GM19463 (cell line): ENCODE measurements around the gene TM9SF3.

ENCODE experiments used
- ATAC-seq: cut with Tn5 transposase; IDR thresholded peaks from one replicate; pipeline ENCODE4 v1.9.1; 2021; ENCODE audit warnings: mild to moderate bottlenecking, moderate library complexity; ENCODE audit not compliant: unreplicated experiment

The TM9SF3 gene

DNA sequence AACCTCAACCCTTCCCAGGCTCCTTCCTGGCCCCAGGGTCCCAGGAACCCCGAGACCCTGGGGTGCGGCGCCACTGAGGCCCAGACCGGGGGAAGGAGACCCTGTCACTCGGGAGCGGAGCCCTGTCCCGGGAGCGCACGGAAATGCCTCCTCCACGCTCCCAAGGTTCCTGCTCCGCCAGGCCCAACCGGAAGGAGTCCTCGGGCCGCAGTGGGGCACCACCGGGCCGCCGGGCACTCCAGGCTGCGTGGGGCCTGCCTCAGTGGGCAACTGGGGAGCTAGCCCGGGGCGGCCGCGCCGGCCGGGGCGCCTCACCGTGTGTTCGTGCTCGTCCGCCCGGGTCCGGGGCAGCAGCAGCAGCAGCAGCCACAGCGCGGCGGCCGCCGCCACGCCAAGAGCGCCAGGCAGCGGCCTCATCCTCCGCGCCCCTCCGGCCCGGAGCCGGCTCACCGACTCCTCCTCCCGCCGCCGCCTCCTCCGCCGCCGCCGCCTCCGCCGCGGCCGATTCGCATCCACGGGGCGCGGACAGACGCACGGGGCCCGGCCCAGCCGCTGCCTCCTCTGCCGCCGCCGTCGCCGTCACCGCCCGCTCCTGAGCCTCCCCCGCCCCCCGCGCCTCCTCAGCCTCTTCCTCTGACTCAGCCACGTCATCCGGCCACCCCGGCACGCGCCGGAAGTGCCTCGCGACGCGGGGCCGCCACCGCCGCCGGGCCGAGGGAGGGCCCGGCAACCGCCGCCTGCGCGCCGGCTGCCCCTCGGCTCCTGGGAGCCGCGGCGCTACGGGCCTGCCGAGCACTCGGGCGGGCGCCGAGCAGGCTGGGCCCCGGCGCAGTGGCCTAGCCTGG lies at the start of gene TM9SF3:
TM9SF3 (minus strand) TSS at position 594 of the 845 bp plus-strand sequence; CDS start at position 417, 177 bp downstream.
- ATAC-seq = peak; percentile 66

DNA sequence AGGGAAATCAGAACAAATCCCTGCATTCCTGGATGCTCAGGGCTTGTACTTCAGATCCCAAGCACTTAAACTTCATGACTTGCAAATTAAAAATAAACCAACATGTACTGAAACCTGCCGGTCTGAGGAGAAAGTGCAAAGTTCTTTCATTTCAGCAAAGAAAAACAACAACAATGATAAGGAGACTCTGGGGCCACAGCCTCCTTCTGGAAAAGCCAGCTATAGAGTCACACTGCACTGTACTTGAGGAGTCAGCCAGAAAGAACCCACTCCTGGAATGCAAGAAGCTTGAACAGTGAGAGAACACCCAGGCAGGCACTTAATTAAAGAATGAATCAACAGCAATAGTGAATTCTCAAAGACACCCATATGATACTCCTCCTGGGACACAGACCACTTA lies 49.7 kb upstream of the TM9SF3 start:
- ATAC-seq = no peak

DNA sequence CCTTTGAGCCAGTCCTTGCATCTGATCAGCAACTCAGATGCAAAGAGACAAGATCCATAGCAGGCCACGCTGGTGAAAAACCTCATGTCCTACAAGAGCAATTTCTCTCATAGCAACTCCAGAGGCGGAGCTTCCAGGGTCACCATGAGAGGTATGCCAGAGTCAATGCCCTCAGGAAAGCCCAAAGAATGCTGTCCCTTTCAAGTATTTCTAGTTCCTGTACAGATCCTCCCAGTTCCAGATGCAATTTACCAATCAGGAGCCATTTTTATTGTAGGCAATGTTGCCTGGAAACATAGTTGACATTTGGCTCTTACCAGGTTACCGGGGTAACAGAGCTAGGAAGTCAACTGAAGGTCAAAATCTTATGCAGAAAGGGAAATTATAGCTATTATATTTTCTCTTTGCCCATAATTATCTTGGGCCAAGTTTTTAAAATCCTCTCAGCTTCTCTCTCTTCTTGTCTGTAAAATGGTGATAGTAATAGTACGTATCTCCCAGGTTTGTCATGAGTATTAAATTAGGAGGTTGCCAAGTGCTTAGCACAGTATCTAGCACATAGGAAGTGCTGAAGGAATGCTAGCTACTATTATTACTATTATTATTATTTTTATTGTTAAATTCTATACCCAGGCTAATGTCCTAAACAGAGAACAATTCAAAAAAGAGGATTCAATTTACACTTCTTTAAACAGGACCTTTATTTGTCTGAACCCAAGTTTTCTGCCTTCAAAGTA lies 46.3 kb upstream of the TM9SF3 start:
- no peak for ATAC-seq

DNA sequence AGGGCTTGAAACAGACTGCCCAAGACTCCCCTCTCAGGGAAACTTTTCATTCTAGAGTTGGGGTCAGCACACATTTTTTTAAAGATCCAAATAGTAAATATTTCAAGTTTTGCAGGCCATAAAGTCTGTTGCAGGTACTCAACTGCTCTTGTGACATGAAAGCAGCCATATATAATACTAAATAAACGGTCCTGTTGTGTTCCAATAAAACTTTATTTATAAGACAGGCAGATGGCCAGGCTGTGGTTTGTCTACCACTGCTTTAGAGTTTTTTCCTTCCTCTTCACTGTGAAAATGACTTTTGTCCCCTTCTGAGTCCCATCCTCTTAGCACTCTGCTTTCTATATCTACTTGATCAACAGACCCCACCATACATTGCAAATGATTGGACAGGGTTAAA lies 40.5 kb upstream of the TM9SF3 start:
- ATAC-seq = no peak

DNA sequence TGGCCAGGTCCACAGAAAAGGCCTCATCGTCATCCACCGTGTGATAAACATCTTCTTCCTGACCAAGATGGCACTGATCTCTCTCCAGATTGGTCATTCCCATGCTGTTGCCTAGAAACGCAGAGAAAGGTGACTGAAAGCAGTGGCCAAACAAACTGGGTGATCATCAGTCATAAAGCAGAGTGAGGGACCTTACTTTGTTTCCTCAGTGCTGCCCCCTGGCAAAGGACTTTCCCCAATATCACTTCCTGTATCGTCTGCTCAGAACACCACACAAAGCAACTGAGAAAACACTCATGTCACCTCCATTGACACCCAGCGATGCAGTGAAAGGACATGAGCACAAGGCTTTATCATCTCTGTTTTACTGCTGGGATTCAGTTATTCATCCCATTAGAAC lies 40.0 kb upstream of the TM9SF3 start:
- ATAC-seq = no peak

DNA sequence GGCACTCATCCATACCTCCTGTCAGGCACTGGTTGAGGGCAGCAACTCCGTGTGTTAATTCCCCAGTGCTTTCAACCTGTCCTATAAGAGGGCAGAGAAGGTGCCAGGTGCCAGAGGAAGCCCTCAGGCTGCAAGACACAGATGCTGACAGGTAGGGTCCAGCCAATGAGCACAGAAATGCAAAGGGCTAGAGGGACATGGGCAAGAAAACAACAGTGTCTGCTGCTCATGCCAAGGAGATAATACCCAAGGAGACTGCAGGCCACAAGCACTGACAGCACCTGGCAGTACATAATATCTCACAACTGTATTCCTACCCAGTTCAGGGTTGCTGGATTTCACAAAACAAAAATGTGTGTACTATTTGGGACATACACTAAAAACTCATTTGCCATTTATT lies 38.4 kb upstream of the TM9SF3 start:
- no peak for ATAC-seq

DNA sequence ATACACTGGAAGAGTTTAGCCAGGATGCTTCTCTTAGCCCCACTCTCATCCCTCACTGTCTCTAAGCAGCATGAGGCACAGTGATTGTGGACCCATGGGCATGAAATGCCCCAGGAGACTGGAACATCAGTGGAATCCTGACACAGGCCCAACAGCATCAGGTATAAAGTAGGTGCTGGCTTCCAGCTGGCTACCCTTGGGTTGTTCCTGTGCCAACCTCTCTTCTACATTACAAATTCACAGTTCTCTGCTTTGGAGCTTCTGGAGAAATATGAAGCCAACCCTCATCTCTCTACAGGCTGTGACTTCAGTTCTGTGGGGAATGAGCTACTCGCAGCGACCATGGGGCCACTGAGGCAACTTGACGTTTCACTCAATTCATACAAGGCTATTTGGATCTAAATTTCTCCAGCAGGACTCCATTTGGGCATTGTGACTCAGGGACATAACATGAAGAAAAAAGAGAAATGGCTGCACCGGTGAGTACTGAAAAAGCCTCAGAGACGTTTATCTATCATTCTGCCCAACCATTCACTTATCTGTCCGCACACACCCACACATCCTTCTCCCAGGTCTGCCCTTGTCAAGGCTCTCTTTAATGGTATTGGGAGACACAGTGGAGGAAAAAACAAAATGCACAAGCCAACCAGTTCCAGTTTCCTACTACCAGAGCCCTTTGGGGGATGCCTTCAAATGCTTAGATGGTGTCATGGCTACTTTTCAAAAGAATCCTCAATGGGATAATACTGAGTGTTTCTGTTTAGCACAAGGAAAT lies 35.4 kb upstream of the TM9SF3 start:
- ATAC-seq = no peak

DNA sequence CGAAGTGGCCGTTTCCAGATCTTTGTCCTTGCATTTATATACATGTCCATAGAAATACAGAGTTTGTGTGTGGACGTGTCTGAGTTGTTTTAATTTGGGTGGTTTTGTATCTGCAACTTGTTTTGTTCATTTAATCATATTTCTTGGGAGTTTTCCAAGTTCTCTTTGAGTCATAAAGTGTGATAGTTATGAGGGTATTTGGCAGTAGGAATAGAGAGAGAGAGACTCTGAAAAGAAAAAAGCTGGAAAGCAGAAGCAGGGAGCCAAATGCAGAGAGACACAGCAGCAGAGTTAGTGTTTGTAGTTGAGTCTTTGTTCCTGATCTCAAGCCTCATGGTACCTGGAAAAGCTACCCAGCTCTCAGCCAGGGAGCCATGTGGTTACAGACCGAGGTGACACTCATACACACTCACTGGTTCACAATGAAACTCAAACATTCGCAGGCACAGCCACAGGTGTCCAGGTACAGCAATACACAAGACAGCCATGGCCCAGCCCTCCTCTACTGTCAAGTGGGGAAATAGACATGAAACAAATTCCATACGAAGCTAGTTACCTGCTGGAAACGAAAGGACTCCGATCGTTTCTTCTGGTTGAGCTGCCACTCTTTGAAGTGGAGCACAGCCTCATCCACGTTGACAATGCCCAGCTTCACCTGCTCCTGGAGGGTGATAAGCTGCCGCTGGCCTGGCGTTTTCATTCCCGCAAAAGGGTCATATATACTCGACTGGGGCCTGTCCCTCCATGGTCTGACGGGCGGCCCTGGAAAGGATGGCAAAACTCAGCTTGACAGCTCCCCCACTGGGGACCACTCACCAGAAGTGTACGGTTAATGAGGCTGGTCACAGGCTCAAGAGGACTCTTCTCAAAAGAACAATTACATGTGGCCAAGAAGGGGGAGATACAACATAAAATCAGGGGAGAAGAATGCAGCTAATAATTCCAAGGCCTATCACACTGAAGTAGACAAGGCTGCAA lies 33.3 kb upstream of the TM9SF3 start:
- no peak for ATAC-seq

DNA sequence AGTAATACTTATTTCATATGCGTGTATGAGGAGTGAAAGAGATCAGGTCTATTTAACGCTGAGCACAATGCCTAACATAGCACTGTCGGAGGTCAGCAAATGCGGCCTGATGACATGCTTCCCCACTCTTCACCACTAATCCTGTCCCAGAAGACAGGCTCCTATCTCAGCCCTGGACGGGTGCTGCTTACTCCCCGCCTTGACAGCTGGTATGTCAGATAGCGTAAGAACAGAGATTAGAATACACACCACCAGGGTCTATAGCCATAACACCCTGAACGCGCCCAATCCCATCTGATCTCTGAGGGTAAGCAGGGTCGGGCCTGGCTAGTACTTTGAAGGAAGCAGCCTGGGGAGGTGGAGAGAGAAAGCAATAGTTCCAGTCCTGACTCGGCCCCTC lies 32.3 kb upstream of the TM9SF3 start:
- ATAC-seq = no peak

DNA sequence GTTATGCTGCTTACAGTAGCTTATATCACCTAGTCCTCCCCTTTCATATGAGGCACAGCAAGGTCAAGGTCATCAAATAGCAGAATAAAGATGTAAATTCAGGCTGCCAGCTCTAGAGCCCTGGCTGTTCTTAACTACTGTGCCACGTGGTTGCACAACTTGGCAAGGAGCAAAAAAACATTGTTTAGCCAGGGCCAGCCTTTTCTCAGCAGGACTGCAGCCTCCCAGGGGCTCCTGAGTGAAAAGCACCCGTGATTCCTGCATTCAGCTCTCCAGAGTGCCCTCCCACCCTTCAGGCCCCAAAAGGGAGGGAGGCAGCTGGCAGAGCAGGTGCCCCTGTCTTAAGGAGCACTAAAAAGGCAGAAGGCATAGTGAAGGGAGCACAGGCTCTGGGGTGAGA lies 31.8 kb upstream of the TM9SF3 start:
- ATAC-seq = no peak

DNA sequence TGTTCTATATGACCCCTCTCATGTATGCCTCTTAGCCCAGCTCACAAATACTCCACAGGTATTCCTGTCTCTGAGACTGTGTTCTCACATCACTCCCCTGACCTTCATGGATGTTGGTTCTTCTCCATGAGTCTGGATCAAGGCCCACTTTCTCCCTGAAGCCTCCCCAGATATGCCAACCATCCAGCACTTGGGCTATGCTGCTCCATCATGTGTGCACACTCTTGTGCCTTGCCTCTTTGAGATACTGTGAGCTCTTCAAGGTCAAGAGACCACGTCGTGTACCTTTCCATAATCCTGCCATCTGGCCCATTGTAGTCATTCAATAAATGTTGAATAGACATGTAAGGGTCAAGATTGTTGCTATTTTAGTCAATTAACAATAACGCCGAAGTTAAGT lies 30.1 kb upstream of the TM9SF3 start:
- ATAC-seq = no peak

DNA sequence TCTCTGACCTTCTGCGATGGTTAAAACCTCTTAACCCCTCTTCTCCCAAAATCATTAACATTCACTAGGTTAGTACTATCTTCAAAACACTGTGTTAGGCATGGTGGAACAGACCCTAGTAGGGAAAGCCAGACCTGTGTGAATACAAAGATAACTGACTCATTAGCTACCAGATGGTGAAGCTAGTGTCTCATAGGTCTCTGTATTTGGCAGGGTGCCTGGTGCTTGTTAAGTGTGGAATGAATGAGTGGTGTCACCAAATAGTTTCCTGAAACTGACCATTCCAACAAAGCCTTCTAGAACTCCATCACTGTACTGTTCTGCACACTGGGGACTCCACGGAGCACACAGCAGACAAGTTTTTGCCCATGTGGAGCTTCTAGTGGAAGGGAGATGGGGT lies 27.7 kb upstream of the TM9SF3 start:
- no peak for ATAC-seq

DNA sequence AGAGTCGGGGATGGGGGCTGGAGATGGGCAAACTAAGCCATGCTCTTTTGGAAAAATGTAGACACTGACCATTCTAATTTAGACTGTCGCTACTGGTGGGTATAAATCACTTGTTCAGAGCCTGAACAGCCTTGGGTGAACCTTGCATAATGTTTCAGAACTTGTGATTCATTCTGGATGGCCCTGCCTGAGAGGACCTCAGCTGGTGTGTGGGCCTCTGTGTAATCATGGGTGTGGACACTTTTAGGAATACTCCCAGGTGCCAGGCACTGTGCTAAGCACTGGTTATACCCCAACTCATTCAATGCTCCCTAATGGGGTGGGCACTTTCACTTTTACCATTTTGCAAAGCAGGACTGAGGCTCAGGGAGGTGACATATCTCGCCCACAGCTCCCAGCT lies 26.8 kb upstream of the TM9SF3 start:
- no peak for ATAC-seq

DNA sequence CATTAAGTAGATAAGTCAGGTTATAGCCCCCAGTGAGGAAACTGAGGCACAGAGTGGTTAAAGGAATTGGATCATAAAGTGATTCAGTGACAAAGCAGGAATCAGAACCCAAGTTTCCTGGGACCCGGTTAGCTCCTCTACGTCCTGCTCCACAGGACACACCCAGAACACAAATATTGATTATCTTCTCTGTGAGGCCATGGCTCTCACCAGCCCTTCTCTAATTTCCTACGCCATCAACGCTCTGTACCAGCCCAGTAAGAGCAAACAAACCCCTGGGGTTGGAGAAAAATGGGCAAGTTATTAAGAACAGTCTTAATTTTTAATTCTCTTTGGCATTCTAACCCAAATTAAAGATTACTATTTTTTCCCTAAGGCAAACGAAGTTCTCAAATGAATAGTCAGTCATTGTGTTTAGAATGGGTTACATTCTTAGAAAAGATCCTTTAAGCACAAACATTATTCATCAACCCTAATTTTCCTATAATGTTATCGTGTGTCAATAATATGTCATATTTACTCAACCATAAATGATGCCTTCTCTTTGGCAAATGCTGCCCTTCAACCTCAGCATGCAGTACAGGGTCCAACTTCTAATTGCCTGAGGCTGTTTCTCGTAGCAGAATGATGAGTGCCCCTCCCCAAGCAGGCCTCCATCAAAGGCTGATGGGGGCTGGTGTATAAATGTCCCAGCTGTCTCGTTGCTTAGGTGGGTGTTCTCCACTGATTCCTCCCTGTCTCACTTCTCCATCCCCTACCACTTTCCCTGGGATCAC lies 25.4 kb upstream of the TM9SF3 start:
- no peak for ATAC-seq

DNA sequence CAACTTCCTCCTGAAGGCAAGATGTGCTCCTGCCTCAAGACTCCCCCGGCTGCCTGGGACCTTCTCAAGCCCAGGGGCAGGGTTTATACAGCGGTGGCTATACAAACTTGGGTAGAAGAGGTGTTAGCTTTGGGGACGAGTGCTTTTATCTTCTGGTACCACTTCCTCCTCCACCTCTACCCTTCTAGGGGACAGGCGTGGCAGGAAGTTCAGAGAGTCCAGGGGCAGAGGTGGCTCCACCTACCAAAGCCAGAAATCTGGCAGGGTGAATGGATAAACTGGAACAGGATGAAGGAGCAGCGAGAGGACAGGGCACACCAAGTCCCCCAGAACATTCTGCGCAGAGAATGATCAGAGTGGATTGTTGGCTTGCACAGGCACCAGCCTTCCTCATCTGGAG lies 24.0 kb upstream of the TM9SF3 start:
- no peak for ATAC-seq

DNA sequence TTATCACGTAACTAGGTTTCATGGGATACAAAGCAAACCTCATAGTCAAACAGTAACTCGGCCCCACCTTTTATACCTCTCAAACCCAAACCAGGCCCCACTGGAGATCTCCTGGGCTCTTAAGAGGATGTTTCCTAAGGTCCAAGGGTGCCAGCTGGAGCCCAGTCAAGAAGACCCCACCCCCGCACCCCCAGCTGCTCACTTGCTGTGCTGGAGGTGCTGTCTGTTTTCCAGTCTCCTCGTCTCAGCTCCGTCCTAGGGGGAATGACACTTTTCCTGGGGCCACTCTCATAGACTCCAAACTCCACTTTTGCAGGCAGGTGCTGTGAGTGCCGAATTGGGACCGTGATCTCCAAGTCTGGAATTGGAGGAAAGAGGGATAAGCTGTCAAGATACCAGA lies 22.7 kb upstream of the TM9SF3 start:
- ATAC-seq = no peak

DNA sequence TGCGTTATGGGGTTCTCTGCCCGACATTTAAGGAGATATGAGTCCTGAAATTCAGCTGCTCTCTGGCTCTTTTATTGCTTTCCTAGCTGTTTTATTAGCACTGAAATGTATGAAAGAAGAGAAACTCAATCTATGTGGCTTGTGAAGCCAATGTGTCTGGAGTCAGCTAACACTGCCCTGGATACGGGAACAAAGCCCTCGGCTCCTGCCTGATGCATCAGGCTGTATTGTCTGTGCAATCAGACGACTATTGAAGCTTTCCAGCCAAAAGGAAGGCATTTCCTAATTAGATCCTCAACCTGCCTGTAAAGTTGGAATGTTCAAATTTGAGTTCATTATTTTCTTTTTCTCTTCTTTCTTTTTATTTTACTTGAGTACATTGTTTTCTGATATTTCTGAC lies 22.0 kb upstream of the TM9SF3 start:
- no peak for ATAC-seq

DNA sequence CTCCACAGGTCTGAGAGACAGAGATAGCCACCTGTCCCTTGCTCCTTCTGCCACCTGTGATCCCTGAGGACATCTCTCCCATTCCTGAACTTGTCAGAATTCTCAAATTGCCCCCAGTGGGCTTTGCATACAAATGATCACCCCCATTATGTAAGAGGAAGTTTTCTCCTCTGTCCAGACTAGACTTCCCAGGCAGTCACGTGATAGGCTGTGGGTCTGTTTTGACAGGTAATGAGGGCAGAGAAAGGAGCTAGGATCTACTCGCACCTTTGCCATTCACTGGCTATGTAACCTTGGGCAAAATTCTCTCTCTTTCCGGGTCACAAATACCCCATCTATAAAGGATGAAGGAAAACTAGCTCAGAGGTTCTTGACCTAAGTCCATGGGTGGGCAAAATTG lies 21.4 kb upstream of the TM9SF3 start:
- ATAC-seq = no peak

DNA sequence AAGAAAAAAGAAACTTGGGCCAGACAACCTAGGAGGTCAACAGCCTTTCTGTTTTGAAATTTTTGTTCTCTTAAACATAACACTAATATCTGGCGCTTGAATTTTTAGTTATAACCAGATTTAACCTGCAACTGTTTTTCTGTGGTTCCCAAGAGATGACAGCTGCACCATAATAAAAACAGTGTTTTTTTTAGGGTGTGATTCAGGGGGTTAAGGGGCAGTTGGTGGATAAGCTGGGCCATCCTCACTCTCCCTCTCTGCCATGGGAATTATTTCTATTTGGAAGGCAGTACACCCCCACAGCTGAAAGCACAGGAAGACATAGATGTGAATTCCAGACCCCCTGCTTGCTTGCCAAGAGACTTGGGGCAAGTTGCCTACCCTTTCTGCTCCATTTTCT lies 20.1 kb upstream of the TM9SF3 start:
- ATAC-seq = no peak

DNA sequence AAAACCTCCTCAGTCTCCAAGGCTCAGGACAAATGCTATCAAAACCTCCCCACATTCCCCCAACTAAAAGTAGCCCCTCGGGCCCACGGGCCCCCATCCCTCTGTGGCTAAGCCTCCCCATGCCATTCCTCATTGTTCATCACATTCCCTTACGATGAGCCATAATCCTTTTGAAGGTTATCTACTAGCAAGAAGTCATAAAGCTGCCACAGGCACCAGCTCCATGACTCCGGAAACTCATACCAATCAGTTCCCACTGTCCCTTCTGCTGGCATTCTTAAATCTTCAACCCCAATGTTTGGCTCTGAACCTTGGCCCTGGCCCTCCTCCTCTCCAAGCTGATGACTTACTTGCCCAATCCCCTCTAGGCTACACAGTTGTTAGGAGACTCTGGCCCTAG lies 19.4 kb upstream of the TM9SF3 start:
- ATAC-seq = no peak
